CD4-positive, alpha-beta T cell treated with Interleukin-10 for 1 hour (primary cell): ENCODE results near the gene SEMA4B.
"Not testable (repeated sequence)": the region's sequence is repeated elsewhere in the genome, so short reads cannot be mapped to it uniquely, and the experiment has no call there.

Experiments used
- DNase-seq: peaks from one replicate; pipeline ENCODE4 v3.0.0-alpha.2; 2020

SEMA4B gene, protein sequence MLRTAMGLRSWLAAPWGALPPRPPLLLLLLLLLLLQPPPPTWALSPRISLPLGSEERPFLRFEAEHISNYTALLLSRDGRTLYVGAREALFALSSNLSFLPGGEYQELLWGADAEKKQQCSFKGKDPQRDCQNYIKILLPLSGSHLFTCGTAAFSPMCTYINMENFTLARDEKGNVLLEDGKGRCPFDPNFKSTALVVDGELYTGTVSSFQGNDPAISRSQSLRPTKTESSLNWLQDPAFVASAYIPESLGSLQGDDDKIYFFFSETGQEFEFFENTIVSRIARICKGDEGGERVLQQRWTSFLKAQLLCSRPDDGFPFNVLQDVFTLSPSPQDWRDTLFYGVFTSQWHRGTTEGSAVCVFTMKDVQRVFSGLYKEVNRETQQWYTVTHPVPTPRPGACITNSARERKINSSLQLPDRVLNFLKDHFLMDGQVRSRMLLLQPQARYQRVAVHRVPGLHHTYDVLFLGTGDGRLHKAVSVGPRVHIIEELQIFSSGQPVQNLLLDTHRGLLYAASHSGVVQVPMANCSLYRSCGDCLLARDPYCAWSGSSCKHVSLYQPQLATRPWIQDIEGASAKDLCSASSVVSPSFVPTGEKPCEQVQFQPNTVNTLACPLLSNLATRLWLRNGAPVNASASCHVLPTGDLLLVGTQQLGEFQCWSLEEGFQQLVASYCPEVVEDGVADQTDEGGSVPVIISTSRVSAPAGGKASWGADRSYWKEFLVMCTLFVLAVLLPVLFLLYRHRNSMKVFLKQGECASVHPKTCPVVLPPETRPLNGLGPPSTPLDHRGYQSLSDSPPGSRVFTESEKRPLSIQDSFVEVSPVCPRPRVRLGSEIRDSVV

GRCh38 chr15:90201130-90201943, at the start of gene SEMA4B:
Gene SEMA4B (plus strand): TSS chr15:90201330. CDS start chr15:90201579, 249 bp downstream.
- peak; percentile 70 for DNase-seq

DNA sequence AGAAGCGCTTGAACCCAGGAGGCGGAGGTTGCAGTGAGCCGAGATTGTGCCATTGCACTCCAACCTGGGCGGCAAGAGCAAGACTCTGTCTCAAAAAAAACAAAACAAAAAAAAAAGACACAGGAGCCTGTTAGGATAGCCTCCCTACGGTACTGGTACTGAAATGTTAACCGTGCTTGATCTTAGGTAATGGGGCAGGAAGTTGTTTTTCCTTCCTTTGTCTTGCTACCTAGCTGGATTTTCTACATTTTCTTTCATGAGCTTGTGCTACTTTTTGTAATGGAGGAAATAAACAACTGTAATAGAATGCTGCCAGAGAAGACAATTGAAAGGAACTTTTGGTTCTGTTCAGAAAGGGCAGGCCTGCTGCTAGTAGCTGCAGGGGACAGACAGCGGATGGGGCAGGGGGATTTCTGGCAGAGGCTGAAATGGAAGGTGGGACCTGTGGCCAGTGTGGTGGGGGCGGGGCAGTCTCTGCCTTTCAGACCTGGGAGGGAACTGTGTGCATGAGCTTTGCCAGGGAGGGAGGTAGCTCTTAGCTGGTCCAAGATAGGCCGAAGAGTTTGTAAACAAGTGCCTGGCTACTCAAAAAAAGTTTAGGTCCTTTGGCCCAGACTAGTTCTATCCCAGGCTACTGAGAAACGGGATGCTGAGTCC, 49.0 kb upstream of the SEMA4B start:
- no peak for DNase-seq

- DNase-seq, result no peak
Observed at GRCh38 chr15:90153658-90154057, 47.5 kb upstream of the SEMA4B start.

- no peak for DNase-seq
Observed at GRCh38 chr15:90154246-90154645, 46.9 kb upstream of the SEMA4B start.

DNA sequence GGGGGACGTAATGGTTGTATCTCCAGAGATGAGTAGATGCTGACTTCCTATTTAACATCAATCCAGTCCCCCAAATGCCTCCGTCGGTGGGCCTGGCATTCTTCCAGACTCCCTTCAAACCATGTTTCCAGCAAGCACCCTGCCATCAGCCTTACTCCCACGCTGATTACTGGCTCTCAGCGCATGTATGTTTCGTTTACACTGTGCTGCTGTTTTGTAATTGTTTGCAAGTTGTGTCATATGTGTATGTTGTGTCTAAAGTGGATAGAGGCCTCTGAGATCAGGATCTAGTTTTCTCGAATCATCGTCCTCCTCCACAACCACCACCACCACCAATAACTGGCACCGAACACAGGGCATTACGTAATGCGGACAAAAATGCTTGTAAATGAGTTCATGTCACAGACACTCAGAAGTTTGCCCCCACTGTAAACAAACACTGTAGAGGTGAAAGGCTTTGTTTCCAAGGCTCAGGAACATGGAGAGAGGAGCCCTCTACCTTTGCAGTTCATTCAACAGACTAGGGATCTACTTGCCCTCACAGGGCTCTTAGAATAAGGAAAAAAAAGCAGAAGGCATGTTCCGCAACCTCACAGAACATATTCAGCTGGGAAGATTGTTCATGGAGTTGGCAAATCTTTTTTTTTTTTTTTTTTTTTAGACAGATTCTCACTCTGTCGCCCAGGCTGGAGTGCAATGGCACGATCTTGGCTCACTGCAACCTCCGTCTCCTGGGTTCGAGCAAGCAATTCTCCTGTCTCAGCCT, 46.1 kb upstream of the SEMA4B start:
- no peak for DNase-seq

GRCh38 chr15:90159213-90159612, 41.9 kb upstream of the SEMA4B start:
- DNase-seq, result no peak

DNA sequence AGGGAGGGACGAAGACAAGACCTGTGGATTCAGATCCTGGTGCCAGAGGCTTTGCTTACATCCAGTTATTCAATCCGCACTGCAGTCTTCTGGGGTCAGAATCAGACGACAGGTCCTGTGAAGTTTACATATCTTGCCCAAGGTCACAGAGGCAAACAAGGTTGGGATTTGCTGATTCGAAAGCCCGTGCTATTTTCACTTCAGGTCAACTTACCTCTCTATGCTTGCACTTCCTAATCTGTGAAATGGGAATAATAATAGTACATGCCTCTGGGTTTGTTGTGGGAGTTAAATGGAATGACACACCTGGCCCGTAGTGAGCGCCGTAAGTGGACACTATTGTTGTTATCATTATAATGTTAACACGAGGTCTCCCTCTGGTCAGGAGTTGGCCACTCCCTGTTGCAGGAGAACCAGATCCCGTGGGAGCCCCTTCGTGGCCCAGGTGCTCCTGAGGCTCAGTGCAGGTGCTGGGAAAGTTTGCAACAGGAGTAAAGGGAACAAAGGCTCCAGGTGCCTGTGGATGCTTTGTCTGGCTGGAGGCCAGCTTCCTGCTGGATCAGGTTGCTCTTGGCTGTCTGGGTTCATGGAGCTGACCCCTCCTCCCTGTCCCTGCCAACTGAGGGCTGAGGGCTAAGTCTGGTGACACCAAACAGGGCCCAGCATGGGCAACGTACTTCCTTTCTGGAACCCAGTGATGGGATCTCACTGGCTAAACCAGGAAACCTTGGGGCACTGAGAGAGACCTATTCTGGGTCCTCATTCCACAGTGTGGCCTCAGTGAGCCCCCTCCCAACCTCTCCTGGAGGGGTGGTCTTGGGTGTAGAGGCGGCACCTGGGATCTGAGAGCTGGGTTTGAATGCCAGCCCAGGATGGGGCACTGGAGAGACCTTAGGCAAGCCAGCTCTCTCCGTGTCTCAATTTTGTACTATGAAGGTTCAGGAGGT, 40.1 kb upstream of the SEMA4B start:
- no peak for DNase-seq

- DNase-seq, result no peak
Observed at GRCh38 chr15:90161950-90162361, 39.2 kb upstream of the SEMA4B start.

- DNase-seq, result no peak
Observed at GRCh38 chr15:90162956-90163355, 38.2 kb upstream of the SEMA4B start.

GRCh38 chr15:90164239-90164638, 36.9 kb upstream of the SEMA4B start:
- not testable (repeated sequence) for DNase-seq

DNA sequence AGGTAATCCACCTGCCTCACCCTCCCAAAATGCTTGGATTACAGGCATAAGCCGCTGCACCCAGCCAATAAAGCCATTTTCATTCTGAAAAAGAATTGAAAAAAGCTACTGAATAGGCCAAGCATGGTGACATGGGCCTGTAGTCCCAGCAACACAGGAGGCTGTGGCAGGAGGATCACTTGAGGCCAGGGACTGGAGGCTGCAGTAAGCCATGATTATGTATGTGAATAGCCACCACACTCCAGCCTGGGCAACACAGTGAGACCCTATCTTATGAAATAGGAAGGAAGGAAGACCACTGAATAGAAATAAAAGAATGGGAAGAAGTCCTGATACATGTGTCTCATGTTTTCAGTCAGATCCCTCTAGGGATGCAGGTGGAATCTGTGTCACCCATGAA, 36.0 kb upstream of the SEMA4B start:
- no peak for DNase-seq

DNA sequence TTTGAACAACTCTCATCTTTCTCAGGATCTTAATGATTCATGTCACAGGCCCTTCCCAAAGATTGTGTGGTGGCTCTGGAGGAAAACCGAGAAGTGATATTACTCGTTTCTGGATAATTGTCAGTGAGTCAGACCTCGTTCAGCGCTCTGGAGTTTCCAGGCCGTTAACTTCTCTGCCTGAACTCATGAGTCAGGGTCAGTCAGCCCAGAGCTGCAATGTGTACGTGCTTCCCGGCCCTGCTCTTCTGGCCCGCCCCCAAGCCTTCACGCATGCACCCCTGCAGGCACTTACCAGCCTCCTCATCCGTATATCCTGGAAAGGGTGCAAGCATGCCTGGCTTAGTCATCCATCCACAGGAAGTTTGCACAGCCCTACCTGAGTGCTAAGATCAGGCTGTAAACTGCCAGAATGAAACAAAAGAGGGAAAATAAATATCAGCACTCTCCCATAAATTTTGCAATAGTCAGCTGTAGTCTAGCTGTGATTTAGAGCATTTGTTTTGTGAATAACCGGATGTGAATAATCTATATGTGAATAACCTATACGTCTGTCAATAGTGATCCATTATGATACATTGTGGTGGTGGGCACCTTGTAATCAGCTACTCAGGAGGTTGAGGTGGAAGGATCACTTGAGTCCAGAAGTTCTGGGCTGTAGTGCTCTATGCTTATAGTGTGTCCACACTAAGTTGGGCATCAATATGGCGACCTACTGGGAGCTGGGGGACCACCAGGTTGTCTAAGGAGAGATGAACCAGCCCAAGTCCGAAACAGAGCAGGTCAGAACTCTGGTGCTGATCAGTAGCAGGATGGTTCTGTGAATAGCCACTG, 35.3 kb upstream of the SEMA4B start:
- no peak for DNase-seq

DNA sequence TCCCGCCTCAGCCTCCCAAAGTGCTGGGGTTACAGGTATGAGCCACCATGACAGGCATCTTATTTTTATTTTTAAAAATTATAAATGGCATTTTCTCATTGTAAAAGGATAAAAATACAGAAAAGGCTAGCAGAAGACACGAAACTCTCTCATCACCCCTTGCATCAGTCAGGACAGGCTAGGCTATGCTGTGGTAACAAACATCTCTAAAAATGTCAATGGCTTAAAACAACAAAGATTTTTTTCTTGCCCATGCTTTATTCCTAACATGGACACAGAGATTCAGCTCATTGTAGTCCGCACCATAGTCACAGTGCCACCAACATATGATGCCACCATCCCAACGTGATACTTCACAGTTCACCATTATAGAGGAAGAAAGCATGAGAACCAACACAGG, 34.0 kb upstream of the SEMA4B start:
- no peak for DNase-seq

GRCh38 chr15:90171623-90172022, 29.5 kb upstream of the SEMA4B start:
- no peak for DNase-seq

DNA sequence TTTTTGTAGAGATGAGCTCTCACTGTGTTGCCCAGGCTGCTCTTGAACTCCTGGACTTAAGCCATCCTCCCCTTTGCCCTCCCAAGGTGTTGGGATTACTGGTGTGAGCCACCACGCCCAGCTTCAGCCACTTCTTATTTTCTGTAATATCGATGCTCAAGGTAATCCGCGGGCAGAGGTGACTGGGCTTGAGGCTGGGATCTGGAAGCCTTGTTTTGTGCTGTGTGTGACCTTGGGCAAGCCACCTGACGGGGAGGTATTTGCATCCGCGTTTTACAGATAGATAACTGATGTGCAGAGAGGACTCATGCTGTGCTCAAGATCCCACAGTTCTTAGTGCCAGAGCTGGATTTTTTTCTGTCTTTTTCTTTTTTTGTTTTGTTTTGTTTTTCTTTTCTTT, 27.8 kb upstream of the SEMA4B start:
- DNase-seq, result no peak

DNA sequence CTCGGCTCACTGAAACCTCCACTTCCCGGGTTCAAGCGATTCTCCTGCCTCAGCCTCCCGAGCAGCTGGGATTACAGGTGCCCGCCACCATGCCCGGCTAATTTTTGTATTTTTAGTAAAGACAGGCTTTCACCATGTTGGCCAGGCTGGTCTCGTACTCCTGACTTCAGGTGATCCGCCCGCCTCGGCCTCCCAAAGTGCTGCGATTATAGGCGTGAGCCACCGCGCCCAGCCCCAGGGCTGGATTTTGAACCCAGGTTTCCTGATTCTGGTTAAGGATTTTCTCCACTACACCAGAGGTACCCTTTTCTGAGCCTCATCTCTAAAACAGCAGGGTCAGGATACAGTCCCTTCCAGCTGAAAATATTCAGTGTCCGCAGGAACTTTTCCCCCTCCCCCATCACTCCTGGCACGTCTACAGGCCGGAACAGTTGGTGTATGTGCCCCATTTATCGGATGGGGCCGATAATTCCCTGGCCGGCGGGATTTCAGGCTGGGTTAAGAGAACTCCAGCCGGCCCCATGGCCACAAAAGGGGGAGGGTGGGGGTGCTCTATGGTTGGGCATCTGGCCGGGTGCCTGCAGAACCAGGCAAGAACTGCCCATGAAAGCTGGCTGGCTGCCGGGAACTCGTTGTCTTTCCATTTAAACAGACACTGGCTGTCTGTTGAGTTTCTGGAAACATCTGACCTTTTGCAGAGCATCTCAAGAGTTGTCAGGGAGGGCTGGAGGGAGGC, 26.8 kb upstream of the SEMA4B start:
- DNase-seq, result no peak

- DNase-seq, result no peak
Observed at GRCh38 chr15:90177012-90177411, 24.1 kb upstream of the SEMA4B start.

DNA sequence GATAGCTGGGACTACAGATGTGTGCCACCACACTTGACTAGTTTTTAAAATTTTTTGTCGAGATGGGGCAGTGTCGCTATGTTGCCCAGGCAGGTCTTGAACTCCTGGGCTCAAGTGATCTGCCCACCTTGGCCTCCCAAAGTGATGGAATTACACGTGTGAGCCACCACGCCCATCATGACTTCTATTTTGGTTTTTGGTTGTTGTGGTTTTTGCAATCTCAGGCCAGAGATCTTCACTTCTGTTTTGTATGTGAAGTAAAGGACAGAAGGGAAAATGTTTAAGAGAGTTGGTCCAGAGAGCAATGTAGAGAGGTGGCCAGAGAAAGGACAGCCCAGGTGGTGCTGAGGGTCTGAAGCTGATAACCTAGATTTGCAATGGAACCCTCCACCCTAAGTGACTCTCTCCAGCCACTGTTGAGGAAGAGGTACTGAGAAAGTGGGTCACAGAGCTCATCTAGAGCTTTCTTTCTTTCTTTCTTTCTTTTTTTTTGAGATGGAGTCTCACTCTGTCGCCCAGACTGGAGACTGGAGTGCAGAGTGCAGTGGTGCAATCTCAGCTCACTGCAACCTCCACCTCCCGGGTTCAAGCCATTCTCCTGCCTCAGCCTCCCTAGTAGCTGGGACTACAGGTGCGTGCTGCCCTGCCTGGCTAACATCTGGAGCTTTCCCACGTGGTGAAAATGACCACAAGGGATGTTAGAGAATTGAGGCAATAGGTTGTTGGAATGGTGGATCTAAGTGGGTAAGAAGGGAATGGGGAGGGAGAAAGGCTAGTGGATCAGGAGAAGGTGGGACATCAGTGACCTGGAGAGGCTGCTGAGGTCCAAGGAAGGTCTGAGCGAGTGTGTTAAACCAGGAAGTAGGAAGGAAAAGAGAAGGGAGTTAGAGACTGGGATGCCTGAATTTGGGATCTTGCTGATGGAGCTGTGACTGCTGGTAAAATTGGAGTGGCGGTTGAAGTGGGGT, 22.4 kb upstream of the SEMA4B start:
- DNase-seq, result no peak
